ENCODE results near the gene ARID4B.
A peak's percentile ranks its signal among the peaks of the same experiment; 100 is the strongest.

The ARID4B gene

GRCh38 chr1:235152235-235152634 is 175.7 kb downstream of the ARID4B start:
- DNase-seq: no peak

- DNase-seq: no peak
These were observed 176.9 kb downstream of the ARID4B start for GRCh38 chr1:235151033-235151432.

GRCh38 chr1:235149824-235150223 is 178.2 kb downstream of the ARID4B start:
- DNase-seq: no peak

- no peak for DNase-seq
These were observed 180.7 kb downstream of the ARID4B start for GRCh38 chr1:235147269-235147668.

- DNase-seq: no peak
These were observed 182.3 kb downstream of the ARID4B start for GRCh38 chr1:235145639-235146038.

GRCh38 chr1:235142991-235143390 is 185.0 kb downstream of the ARID4B start:
- DNase-seq: no peak

GRCh38 chr1:235139315-235139714 is 188.7 kb downstream of the ARID4B start:
- DNase-seq: no peak

GRCh38 chr1:235138821-235139220 is 189.2 kb downstream of the ARID4B start:
- DNase-seq: no peak

- DNase-seq: no peak
These were observed 191.9 kb downstream of the ARID4B start for GRCh38 chr1:235136111-235136510.

- DNase-seq: no peak
These were observed 193.8 kb downstream of the ARID4B start for GRCh38 chr1:235134171-235134570.

- DNase-seq: no peak
These were observed 194.9 kb downstream of the ARID4B start for GRCh38 chr1:235133086-235133485.

GRCh38 chr1:235131961-235132360 is 196.0 kb downstream of the ARID4B start:
- no peak for DNase-seq

- no peak for DNase-seq
These were observed 197.2 kb downstream of the ARID4B start for GRCh38 chr1:235130766-235131270.

GRCh38 chr1:235129774-235130570 is 198.0 kb downstream of the ARID4B start:
- no peak for DNase-seq

- peak; percentile 99 for DNase-seq
These were observed 199.3 kb downstream of the ARID4B start, which contains the start of gene TOMM20 for GRCh38 chr1:235128456-235129328. TSS of gene TOMM20 (minus strand) at chr1:235128837. CDS start at chr1:235128715, 122 bp downstream.

- peak; percentile 17 for DNase-seq
These were observed 200.1 kb downstream of the ARID4B start for GRCh38 chr1:235127732-235128455.

GRCh38 chr1:235127203-235127602 is 200.8 kb downstream of the ARID4B start:
- no peak for DNase-seq

GRCh38 chr1:235124665-235125064 is 203.3 kb downstream of the ARID4B start:
- no peak for DNase-seq

- no peak for DNase-seq
These were observed 203.9 kb downstream of the ARID4B start for GRCh38 chr1:235124111-235124510.

GRCh38 chr1:235122348-235122747 is 205.6 kb downstream of the ARID4B start:
- DNase-seq: no peak

All from RPMI8226 (cell line).